Ovary (tissue), 3 donors: Measurements from ENCODE around the gene NANS.

ENCODE experiments used
- CTCF ChIP-seq, 3 donors: fragments of 450-650 bp in 2 of 3; fragments of 200-600 bp in 1 of 3; IDR thresholded peaks; one replicate each; pipeline versions ENCODE4 v1.5.1 to v1.8.0; 2016 to 2022; ENCODE audit warnings: antibody characterized with exemption in 3 of 3, mild to moderate bottlenecking in 1 of 3
- EP300 ChIP-seq: sonication (generic); formaldehyde crosslinking; IDR thresholded peaks from one replicate; pipeline ENCODE4 v1.6.1; 2017; ENCODE audit warnings: antibody characterized with exemption
- POLR2A ChIP-seq: fragments of 450-650 bp; IDR thresholded peaks from one replicate; pipeline ENCODE4 v1.6.1; 2017; ENCODE audit warnings: antibody characterized with exemption, mild to moderate bottlenecking, moderate library complexity
- donor health status: DM: no; HTN: no; CAD: no.

GRCh38 chr9:98108531-98109031 lies 52.0 kb downstream of the NANS start:
- TF ChIP-seq CTCF (IDR thresholded peaks at IDR 0.05) (no peak), POLR2A (no peak), EP300 (no peak)
